Measurements from ENCODE around the gene DACT1.

DNA sequence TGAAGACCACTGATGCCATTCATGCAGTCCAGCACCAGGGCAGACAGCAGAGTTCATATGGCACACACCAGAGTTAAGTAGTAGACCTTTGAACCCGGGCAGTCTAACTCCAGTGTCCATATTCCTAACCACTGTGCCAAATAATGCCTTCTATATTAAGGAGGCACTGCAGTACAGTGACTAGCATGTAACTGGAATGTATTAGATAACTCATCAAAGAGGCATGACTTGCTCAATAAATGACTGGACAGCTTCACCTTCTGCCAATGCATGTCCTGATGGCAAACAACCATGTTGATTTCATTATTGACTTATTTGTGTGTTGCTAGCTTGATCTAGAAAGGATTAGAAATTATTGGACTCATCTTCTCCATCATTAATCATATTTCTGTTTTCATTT, 40.2 kb downstream of the DACT1 start:
- TF ChIP-seq SUZ12 (IDR thresholded peaks at IDR 0.05; ENCODE audit: extremely low read depth, insufficient read depth, insufficient read length), result no peak
- no peak for TF ChIP-seq ZNF274 (IDR thresholded peaks at IDR 0.05; ENCODE audit: low read depth, low read length)
